Stomach (tissue), 9 donors: Measurements from ENCODE around the gene OVOL2. TPM values are rescaled to one million over a fixed set of nuclear protein-coding genes. Genes with fewer than 3 reads are reported as not detected.
A peak's percentile ranks its signal among the peaks of the same experiment; 100 is the strongest.

Experiments
- DNase-seq, 2 donors: peaks; one replicate each; pipeline versions ENCODE4 v3.0.0 to v3.0.0-alpha.2; 2013 to 2019
- H3K27ac ChIP-seq, 5 donors: fragments of 200-600 bp in 4 of 5; sonication (generic) in 4 of 5; one replicate each; pipeline ENCODE4 v1.5.1; 2013 to 2019; ENCODE audit warnings: mild to moderate bottlenecking in 1 of 5, moderate library complexity in 1 of 5
- H3K27me3 ChIP-seq, 3 donors: fragments of 200-600 bp; sonication (generic); one replicate each; pipeline ENCODE4 v1.5.1; 2017 to 2019; ENCODE audit warnings: mixed run types in 1 of 3
- H3K36me3 ChIP-seq, 4 donors: fragments of 200-600 bp; sonication (generic); 1 replicate in 3 of 4; 2 replicates in 1 of 4; pipeline ENCODE4 v1.5.1; 2016 to 2019
- H3K4me1 ChIP-seq, 4 donors: fragments of 200-600 bp; sonication (generic); one replicate each; pipeline ENCODE4 v1.5.1; 2016 to 2019
- H3K4me3 ChIP-seq, 4 donors: fragments of 200-600 bp; sonication (generic) in 3 of 4; one replicate each; pipeline ENCODE4 v1.5.1; 2016 to 2019; ENCODE audit warnings: mild to moderate bottlenecking in 1 of 4
- H3K9me3 ChIP-seq, 4 donors: fragments of 200-600 bp; sonication (generic); one replicate each; pipeline ENCODE4 v1.5.1; 2016 to 2019
- CTCF ChIP-seq, 7 experiments: fragments of 450-650 bp in 4 of 7; fragments of 200-600 bp in 3 of 7; sonication (generic) in 3 of 7; IDR thresholded peaks; one replicate each; pipeline ENCODE4 v1.5.1; 2016 to 2019; ENCODE audit warnings: antibody characterized with exemption in 7 of 7, control low read depth in 2 of 7, mild to moderate bottlenecking in 1 of 7
- EP300 ChIP-seq: sonication (generic); formaldehyde crosslinking; IDR thresholded peaks from one replicate; pipeline ENCODE4 v1.6.1; 2017; ENCODE audit warnings: antibody characterized with exemption
- POLR2A ChIP-seq, 4 donors: fragments of 450-650 bp; IDR thresholded peaks; one replicate each; pipeline ENCODE4 v1.6.1; 2016; ENCODE audit warnings: antibody characterized with exemption in 4 of 4, control low read depth in 2 of 4, mild to moderate bottlenecking in 1 of 4, moderate library complexity in 1 of 4
- POLR2AphosphoS5 ChIP-seq, 3 donors: sonication (generic); formaldehyde crosslinking; IDR thresholded peaks; one replicate each; pipeline ENCODE4 v1.6.1; 2016; ENCODE audit warnings: antibody characterized with exemption in 3 of 3
- WGBS, 5 donors: extraction: QIAGEN DNeasy Blood & Tissue Kit in 3 of 5; methylation state at CpG; one replicate each; pipeline versions ENCODE4 v1.1.5 to v1.1.7; 2013 to 2018; 5-methylcytosine and 5-hydroxymethylcytosine counted together
- intact Hi-C: fragments of 100-400 bp; cut with DNase I; formaldehyde crosslinking; loops from one replicate; pipeline ENCODE4 v1.15.1; 2023; ENCODE audit warnings: low total_unique reads
- polyA plus RNA-seq, 3 donors: library from polyadenylated mRNA; stranded (reverse); fragments of 200-250 nt; gene quantifications; one replicate each; pipeline ENCODE4 v1.2.3, GENCODE V29; 2013
- total RNA-seq, 5 donors: library from RNA; depleted of rRNA; stranded (reverse); fragments of >200 nt; gene quantifications; one replicate each; pipeline versions ENCODE4 v1.1.0 to v1.2.3, GENCODE V29; 2014 to 2016
- donor health status: healthy with polysubstance abuse.
- donor health status: Bipolar disorder and iron deficiency.
- donor health status: healthy.

The OVOL2 gene
- total and polyA plus RNA-seq, 8 donors, result 5.0 to 58.3 (median 13.9) TPM

GRCh38 chr20:18079756-18080353, 22.1 kb upstream of the OVOL2 start:
- no peak for DNase-seq
- 85 to 89% (median 87%) methylated on average over 10 of the region's 10 CpGs for WGBS, 5 donors
- no peaks in the 10 kb centered on the region for H3K27me3 ChIP-seq
- TF ChIP-seq CTCF (IDR thresholded peaks at IDR 0.05) (no peak), POLR2A (IDR thresholded peaks at IDR 0.05) (no peak), POLR2AphosphoS5 (IDR thresholded peaks at IDR 0.05) (no peak), EP300 (no peak)
- H3K4me1 ChIP-seq, result peaks cover 0 to 4% (median 0%) of the 10 kb centered on the region in 4 donors
- no peak overlapping the region for H3K4me3 ChIP-seq
- no peaks in the 10 kb centered on the region for H3K36me3 ChIP-seq
- no peaks in the 10 kb centered on the region for H3K9me3 ChIP-seq
- intact Hi-C loops, result no loop called here
- no peak overlapping the region for H3K27ac ChIP-seq

- intact Hi-C loops, result no loop called here
- TF ChIP-seq POLR2A (IDR thresholded peaks at IDR 0.05), result no peak
- TF ChIP-seq CTCF (IDR thresholded peaks at IDR 0.05), result no peak
- TF ChIP-seq POLR2AphosphoS5 (IDR thresholded peaks at IDR 0.05), result no peak
- TF ChIP-seq EP300, result no peak
- Histone ChIP-seq H3K4me3 (no peak overlapping the region), H3K4me1 (peaks cover 0 to 4% (median 0%) of the 10 kb centered on the region in 4 donors), H3K9me3 (no peaks in the 10 kb centered on the region), H3K27ac (no peak overlapping the region), H3K36me3 (no peaks in the 10 kb centered on the region), H3K27me3 (peaks cover 0 to 22% (median 0%) of the 10 kb centered on the region in 3 donors)
- 60 to 83% (median 72%) methylated on average over 4 of the region's 4 CpGs for WGBS, 5 donors
- no peak for DNase-seq
Measured at GRCh38 chr20:18077157-18077556, 19.4 kb upstream of the OVOL2 start.

GRCh38 chr20:18072532-18072931, 14.8 kb upstream of the OVOL2 start:
- DNase-seq, result no peak
- H3K27ac ChIP-seq, result no peak overlapping the region
- TF ChIP-seq EP300 (no peak), CTCF (IDR thresholded peaks at IDR 0.05) (no peak), POLR2AphosphoS5 (IDR thresholded peaks at IDR 0.05) (no peak), POLR2A (IDR thresholded peaks at IDR 0.05) (no peak)
- peaks cover 0 to 4% (median 0%) of the 10 kb centered on the region in 4 donors for H3K4me1 ChIP-seq
- 86 to 91% (median 88%) methylated on average over 7 of the region's 7 CpGs for WGBS, 5 donors
- intact Hi-C loops, result no loop called here
- H3K9me3 ChIP-seq, result no peaks in the 10 kb centered on the region
- H3K36me3 ChIP-seq, result no peaks in the 10 kb centered on the region
- H3K27me3 ChIP-seq, result peaks cover 0 to 22% (median 0%) of the 10 kb centered on the region in 3 donors
- no peak overlapping the region for H3K4me3 ChIP-seq

- peak in 1 of 2 donors; percentile 32 for DNase-seq
- TF ChIP-seq CTCF (IDR thresholded peaks at IDR 0.05) (peak in 1 of 7 experiments; percentile 15), EP300 (no peak)
- H3K27ac ChIP-seq, result no peak overlapping the region
- 56 to 64% (median 62%) methylated on average over 13 of the region's 13 CpGs for WGBS, 5 donors
- H3K4me1 ChIP-seq, result no peaks in the 10 kb centered on the region
- H3K27me3 ChIP-seq, result peaks cover 0 to 11% (median 0%) of the 10 kb centered on the region in 3 donors
- H3K9me3 ChIP-seq, result no peaks in the 10 kb centered on the region
- intact Hi-C loops, result no loop called here
- H3K4me3 ChIP-seq, result no peak overlapping the region
- no peaks in the 10 kb centered on the region for H3K36me3 ChIP-seq
Measured at GRCh38 chr20:18066421-18067333, 9.0 kb upstream of the OVOL2 start.
